DND-41 (cell line): ENCODE results near the gene TEX2.

ENCODE experiments used
- CTCF ChIP-seq: IDR thresholded peaks from 2 replicates; pipeline ENCODE4 v1.5.1; 2012; ENCODE audit warnings: borderline replicate concordance, low read length, moderate library complexity, mild to moderate bottlenecking; ENCODE audit not compliant: poor library complexity, severe bottlenecking; ENCODE audit errors: extremely low read depth
- EZH2 ChIP-seq: IDR thresholded peaks from 3 replicates; pipeline ENCODE4 v1.6.1; 2012; ENCODE audit warnings: borderline replicate concordance, low read depth, mild to moderate bottlenecking, moderate library complexity, low read length, inconsistent platforms; ENCODE audit not compliant: severe bottlenecking

- no peak for TF ChIP-seq CTCF
- no peak for TF ChIP-seq EZH2
These were observed 53.1 kb downstream of the TEX2 start for GRCh38 chr17:64209983-64210382.
